Measurements from ENCODE around the gene TMEM9B.

The TMEM9B gene

GRCh38 chr11:8930456-8931175 lies 33.6 kb downstream of the TMEM9B start:
- DNase-seq (ENCODE audit: low read depth, low spot score) = no peak

- no peak for DNase-seq (ENCODE audit: low read depth, low spot score)
Measured at GRCh38 chr11:8928981-8929615, 35.1 kb downstream of the TMEM9B start.

- DNase-seq (ENCODE audit: low read depth, low spot score) = no peak
Measured at GRCh38 chr11:8928205-8928604, 36.0 kb downstream of the TMEM9B start.

GRCh38 chr11:8927233-8927632 lies 37.0 kb downstream of the TMEM9B start:
- DNase-seq (ENCODE audit: low read depth, low spot score) = no peak

GRCh38 chr11:8926236-8926635 lies 38.0 kb downstream of the TMEM9B start:
- DNase-seq (ENCODE audit: low read depth, low spot score) = no peak

- no peak for DNase-seq (ENCODE audit: low read depth, low spot score)
Measured at GRCh38 chr11:8925711-8926110, 38.5 kb downstream of the TMEM9B start.

GRCh38 chr11:8922691-8923090 lies 41.6 kb downstream of the TMEM9B start:
- no peak for DNase-seq (ENCODE audit: low read depth, low spot score)

GRCh38 chr11:8917157-8917825 lies 47.0 kb downstream of the TMEM9B start:
- no peak for DNase-seq (ENCODE audit: low read depth, low spot score)

GRCh38 chr11:8914661-8915018 lies 49.6 kb downstream of the TMEM9B start:
- DNase-seq (ENCODE audit: low read depth, low spot score) = no peak

- DNase-seq (ENCODE audit: low read depth, low spot score) = peak; percentile 13
Measured at GRCh38 chr11:8913961-8914660, 50.1 kb downstream of the TMEM9B start.

GRCh38 chr11:8911029-8911823 lies 53.0 kb downstream of the TMEM9B start, which contains the start of gene AKIP1:
Gene AKIP1, plus strand, starts transcription at chr11:8911189. Its CDS starts 261 bp downstream, at chr11:8911450.
- peak; percentile 72 for DNase-seq (ENCODE audit: low read depth, low spot score)

GRCh38 chr11:8910649-8911026 lies 53.6 kb downstream of the TMEM9B start:
- no peak for DNase-seq (ENCODE audit: low read depth, low spot score)

- DNase-seq (ENCODE audit: low read depth, low spot score) = no peak
Measured at GRCh38 chr11:8908099-8908498, 56.1 kb downstream of the TMEM9B start.

- no peak for DNase-seq (ENCODE audit: low read depth, low spot score)
Measured at GRCh38 chr11:8907116-8907515, 57.1 kb downstream of the TMEM9B start.

GRCh38 chr11:8905528-8906165 lies 58.6 kb downstream of the TMEM9B start:
- DNase-seq (ENCODE audit: low read depth, low spot score) = no peak

GRCh38 chr11:8899119-8899753 lies 65.0 kb downstream of the TMEM9B start:
- DNase-seq (ENCODE audit: low read depth, low spot score) = no peak

All from activated naive CD8-positive, alpha-beta T cell treated with anti-CD3 and anti-CD28 coated beads, Interleukin-2, amount 50 U/mL, for 16 hours (primary cell).